ENCODE measurements around the gene FGB.

DNA sequence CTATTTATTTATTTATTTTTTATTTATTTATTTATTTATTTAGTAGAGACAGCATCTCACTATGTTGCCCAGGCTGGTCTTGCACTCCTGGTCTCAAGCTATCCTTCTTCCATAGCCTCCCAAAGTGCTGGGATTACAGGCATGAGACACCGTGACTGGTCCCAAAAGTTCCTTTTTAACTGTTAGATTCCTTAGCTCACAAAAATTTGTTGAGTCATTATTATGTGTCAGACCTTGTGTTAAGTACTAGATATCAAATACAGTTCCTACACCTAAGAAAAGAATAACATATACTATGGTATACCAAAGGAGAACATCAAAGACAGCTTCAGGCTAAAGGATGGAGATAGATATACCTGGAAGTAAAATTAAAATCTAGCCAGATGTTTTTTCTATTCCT lies 16.1 kb downstream of the FGB start:
- TF ChIP-seq BHLHE40 (IDR thresholded peaks at IDR 0.05; ENCODE audit: borderline replicate concordance), result no peak
- no peak for TF ChIP-seq FOXM1 (IDR thresholded peaks at IDR 0.05; ENCODE audit: borderline replicate concordance)
- no peak for TF ChIP-seq FOXK2 (IDR thresholded peaks at IDR 0.05)
- no peak for TF ChIP-seq ELF4 (IDR thresholded peaks at IDR 0.05)
- no peak for TF ChIP-seq LEF1 (IDR thresholded peaks at IDR 0.05; ENCODE audit: borderline replicate concordance)
- no peak for TF ChIP-seq TARDBP (IDR thresholded peaks at IDR 0.05)
- no peak for TF ChIP-seq SP1 (IDR thresholded peaks at IDR 0.05)
- TF ChIP-seq, protein P1, sequence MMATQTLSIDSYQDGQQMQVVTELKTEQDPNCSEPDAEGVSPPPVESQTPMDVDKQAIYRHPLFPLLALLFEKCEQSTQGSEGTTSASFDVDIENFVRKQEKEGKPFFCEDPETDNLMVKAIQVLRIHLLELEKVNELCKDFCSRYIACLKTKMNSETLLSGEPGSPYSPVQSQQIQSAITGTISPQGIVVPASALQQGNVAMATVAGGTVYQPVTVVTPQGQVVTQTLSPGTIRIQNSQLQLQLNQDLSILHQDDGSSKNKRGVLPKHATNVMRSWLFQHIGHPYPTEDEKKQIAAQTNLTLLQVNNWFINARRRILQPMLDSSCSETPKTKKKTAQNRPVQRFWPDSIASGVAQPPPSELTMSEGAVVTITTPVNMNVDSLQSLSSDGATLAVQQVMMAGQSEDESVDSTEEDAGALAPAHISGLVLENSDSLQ (IDR thresholded peaks at IDR 0.05), result no peak
- TF ChIP-seq CTBP1 (IDR thresholded peaks at IDR 0.05; ENCODE audit: borderline replicate concordance), result no peak
- TF ChIP-seq SUZ12 (IDR thresholded peaks at IDR 0.05), result no peak
